ENCODE measurements around the gene EDARADD. TPM values are rescaled to one million over a fixed set of nuclear protein-coding genes. Genes with fewer than 3 reads are reported as not detected.

EDARADD gene
- total RNA-seq, 1 donor from 2014 or later = 2.2 TPM

DNA sequence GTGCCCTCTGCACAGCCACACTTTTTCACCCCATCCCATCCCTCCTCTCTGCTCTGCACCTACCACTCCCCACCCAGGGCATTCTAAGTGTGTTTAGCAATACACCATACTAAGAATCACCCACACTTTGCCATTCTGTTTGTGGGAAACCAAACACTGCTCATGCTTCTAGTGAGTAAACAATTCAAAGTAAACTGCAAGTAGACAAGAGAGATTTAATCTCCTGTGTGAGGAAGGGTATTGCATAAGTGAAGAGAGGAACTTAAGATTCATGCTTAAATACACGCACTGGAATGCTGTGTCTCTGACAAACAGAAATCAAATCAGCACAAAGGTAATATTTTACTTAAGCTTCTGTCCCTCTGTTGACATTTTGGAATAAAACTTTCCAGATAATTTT is 4.8 kb upstream of the EDARADD start:
- no peak for DNase-seq (ENCODE audit: low spot score)
- intact Hi-C loops (cut with DNase I) = no loop called here

DNA sequence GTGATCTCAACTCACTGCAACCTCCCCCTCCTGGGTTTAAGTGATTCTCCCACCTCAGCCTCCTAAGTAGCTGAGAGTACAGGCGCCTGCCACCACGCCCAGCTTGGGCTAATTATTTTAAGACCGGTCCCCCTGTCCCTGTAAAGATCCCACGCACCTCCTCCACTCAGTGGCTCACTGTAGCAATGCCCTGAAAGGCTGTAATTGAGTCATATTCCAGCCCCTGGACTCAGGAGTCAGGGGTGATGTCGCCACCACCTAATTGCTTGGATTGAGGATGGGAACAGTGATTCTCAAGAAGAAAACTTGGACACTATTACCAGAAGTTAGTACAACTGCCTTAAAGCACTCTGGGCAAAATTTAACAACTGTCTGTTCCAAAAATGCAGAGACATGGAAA is 3.1 kb upstream of the EDARADD start:
- DNase-seq (ENCODE audit: low spot score) (no peak), ATAC-seq (no peak)
- intact Hi-C loops (cut with DNase I) = no loop called here

More for the DNA sequence above, 4.8 kb upstream of the EDARADD start:
- no peak for ATAC-seq

DNA sequence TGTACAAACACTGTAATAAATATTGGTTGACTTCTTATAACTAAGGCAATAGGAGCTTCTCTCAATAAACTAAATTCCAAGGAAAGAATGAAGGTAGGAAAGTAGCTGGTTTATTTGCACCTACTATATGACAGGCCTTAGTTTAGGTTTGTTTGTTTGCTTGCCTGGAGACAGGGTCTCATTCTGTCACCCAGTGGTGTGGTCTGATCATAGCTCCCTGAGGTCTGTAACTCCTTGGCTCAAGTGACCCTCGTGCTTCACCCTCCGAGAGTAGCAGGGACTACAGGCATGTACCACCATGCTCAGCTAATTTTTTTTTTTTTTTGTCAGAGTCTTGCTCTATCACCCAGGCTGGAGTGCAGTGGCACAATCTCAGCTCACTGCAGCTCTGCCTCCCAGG is 1.9 kb upstream of the EDARADD start:
- intact Hi-C loops (cut with DNase I) = no loop called here
- DNase-seq (ENCODE audit: low spot score) = no peak
- ATAC-seq = no peak

DNA sequence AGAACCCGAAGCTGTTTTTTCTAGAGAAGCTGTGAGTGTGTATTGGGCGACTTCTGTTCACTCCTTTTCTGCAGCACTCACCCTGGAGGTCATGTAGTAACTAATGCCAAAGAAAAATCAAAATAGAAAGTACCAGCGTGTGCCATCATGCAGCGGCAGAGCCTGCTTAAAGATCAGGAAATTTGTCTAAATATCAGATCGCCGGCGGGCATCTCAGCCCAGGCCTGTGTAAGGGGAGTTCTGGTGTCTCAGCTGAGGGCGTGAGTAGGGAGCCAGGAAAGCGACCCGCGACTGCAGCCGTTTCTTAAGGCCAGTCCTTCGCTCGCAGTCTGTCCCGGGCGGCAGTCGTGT is 768 bp downstream of the EDARADD start:
- ATAC-seq = no peak
- intact Hi-C loops (cut with DNase I) = no loop called here
- DNase-seq (ENCODE audit: low spot score) = no peak

DNA sequence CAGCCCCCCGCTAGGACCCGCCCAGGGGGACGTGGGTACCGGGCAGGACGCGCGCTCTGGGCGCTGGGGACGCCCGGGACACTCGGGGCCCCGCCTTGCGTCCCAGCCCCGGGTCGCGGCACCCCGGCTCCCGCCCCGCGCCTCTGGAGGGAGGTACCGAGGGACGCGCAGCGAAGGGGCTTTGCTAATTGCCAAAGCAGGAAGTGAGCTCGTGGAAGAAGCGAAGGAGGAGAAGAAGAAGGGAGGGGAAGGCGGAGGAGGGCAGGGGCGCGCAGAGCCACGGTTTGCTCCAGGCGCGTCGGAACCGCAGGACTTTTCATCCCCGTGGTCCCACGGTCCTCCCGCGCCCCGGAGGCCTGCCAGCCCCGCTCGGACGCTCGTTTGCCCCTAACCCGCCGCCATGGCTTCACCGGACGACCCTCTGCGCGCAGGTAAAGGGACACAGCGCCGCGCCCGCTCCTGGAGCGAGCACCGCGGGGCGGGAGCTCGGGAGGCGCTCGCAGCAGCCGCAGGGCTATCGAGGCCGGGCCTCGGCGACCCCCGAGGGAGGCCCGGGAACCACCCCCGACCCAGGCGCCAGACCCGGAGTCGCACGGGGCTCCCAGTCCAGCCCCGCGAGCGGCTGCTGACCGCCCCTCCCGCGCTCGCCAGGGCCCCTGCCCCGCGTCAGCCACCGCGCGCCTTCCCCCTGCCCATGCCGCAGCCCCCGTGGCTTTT is 1.3 kb downstream of the EDARADD start:
- DNase-seq (ENCODE audit: low spot score) (no peak), ATAC-seq (peak; percentile 28)

DNA sequence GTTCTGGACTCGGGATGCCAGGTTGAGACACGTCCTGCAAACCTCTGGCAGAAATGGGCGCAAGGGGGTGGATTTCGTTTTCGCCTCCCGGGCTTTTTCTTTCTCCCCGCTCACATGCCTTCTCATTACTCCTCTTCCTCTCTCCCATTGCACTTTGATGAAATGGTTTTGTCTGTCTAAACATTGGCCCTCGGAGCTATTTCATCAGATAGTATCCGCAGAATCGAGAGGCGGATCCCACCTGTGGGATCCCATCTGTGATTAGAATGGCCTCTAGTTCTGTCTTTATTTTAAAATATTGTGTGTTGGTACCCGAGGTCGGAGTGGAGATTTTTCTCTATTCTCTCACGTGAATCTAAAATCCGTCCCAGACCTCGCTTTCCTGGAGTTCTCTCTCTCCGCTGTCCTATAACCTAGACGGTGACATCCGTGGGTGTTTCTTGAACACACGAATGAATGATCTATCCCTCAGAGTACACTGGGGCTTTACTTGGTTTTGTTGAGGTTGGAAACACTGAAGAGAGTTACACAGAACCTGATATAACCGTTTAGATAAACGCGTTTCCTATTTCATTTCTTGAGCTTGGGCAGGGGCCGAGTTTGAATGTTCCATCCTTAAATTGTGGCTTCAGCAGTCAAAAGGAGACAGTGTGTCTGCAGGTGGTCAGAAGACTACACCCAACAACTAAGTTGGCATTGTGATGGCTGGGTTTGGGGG is 2.0 kb downstream of the EDARADD start:
- intact Hi-C loops (cut with DNase I) = no loop called here
- DNase-seq (ENCODE audit: low spot score) = no peak
- no peak for ATAC-seq

More for the DNA sequence above, 1.3 kb downstream of the EDARADD start:
- intact Hi-C loops (cut with DNase I) = no loop called here

DNA sequence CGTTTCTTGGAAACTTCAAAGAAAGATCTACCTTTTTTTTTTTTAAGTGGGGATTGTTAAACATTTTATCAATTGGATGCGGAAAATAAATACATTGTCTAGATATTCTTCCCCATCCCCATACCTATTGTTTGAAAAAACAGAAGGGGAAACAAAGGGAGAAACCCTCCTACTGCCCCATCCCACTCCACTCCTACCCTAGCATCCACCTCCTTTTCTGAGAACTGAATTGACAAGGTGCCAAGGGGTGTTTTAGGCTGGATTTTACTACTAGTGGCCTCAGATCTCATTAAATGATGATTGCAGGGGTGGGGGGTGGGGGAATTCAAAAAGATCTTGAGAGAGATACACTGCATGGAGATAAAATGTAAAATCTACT is 2.6 kb downstream of the EDARADD start:
- intact Hi-C loops (cut with DNase I) = no loop called here

DNA sequence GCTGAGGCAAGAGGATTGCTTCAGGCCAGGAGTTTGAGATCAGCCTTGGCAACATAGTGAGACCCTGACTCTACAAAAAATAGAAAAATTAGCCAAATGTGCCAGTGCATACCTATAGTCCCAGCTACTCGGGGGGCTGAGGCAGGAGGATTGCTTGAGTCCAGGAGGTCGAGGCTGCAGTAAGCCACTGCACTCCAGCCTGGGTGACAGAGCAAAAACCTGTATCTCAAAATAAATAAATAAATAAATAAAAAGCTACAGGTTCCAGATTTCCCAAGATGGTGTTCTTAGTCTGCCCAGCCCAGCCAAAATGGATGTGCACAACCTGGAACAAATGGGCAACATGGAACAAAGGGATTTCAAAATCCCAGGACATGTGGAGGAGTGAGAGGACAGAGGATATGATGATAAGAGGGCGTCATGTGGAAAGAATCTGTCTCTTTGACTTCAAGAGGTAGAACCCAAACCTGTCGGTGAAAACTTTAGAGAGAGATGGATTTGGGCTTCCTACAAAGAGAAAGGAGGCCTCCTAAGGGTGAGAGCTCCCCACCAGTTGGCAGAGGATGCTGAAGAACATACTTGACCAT is 3.2 kb downstream of the EDARADD start:
- ATAC-seq = no peak
- no peak for DNase-seq (ENCODE audit: low spot score)
- intact Hi-C loops (cut with DNase I) = no loop called here

More for the DNA sequence above, 2.6 kb downstream of the EDARADD start:
- ATAC-seq = no peak
- no peak for DNase-seq (ENCODE audit: low spot score)

DNA sequence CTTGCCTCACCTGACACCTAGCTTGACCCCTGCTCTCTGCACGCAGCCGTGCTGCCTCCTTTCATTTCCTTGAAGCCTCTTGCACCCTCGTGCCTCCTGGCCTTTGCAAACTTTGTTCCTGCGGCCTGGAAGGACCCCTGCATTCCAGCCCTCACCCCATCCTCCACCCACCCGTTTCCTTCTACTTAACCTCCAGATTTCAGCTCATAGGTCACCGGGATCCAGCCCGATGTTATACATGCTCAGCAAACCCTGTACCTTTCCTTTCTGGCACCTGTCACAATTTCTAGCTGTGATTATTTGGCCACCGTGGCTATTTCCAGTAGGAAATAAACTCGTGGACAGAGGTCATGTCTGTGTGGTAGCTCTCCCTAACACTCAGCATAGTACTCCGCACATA is 4.5 kb downstream of the EDARADD start:
- intact Hi-C loops (cut with DNase I) = no loop called here
- ATAC-seq = no peak
- DNase-seq (ENCODE audit: low spot score) = no peak

DNA sequence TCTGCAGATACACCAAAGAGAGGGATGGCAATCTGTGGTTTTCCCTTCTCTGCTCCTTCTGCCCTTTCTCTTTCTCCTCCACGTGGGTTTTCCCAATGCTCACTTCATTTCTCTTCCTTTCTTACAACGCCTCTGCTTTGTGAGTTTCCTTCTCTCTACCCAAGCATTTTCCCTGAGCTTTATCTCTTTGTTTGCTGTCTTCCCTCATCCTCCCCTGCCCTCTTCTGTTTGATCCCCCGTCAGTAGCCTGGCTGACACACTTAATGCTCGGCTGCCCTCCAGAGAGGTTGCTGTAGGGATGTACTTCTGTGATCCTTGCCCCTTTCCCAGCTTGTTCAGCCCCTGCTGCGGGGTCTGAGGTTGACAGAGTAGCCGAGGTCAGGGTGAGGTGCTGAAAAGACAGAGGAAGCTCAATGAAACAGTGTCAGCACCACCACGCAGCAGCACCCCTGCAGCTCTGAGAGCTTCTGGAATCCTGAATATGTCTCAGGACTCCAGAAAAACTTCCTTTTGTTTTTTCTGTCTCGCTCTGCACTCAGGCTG is 6.0 kb downstream of the EDARADD start:
- ATAC-seq = no peak
- intact Hi-C loops (cut with DNase I) = no loop called here

DNA sequence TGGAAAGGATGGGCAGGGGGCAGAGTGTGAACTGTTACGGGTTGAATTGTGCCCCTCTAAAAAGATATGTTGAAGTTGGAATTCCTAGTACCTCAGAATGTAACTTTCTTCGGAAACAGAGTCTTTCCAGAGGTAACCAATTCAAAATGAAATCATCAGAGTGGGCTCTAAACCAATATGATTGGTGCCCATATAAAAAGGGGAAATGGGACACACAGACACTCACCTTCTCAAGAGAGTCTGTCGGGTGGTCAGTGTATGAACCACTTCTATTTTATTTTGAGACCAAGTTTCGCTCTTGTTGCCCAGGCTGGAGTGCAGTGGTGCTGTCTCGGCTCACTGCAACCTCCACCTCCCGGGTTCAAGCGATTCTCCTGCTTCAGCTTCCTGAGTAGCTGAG is 7.6 kb downstream of the EDARADD start:
- intact Hi-C loops (cut with DNase I) = no loop called here
- DNase-seq (ENCODE audit: low spot score) = no peak
- ATAC-seq = no peak

More for the DNA sequence above, 6.0 kb downstream of the EDARADD start:
- DNase-seq (ENCODE audit: low spot score) = no peak

DNA sequence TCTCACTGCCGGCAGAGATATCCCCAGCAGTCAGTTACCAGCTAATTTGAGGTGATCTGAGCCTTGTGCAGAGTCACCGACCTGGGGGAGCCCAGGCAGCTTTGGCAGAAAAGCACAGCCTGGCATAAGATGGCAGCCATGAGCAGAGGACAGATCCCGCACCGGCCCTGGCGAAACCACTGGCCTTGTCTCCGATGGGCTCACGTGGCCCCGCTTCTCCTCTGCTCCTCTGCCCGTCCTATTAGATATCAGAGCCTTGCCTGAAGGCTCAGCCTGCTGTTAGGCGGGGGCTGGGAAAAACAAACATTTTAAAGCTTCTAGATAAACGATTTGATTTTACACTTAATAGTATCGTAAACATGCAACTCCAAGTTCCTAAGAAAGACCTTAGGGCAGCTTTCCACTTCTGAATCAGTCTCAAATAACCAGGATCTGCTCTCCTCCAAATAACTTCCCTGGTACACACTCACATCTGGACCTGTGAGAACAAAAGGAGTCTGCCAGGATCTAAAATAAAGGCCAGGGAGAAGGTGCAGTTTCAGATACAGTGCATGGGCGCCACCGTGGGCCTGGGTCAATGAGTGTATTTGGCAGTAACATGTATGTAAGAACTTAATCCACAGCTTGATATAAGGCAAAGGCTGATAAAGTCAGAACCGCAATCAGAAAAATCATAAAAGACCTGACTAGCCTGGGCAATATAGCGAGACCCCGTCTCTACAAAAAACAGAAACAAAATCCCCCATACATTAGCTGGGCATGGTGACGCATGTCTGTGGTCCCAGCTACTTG is 10.0 kb downstream of the EDARADD start:
- intact Hi-C loops (cut with DNase I) = no loop called here
- ATAC-seq (no peak), DNase-seq (ENCODE audit: low spot score) (no peak)

DNA sequence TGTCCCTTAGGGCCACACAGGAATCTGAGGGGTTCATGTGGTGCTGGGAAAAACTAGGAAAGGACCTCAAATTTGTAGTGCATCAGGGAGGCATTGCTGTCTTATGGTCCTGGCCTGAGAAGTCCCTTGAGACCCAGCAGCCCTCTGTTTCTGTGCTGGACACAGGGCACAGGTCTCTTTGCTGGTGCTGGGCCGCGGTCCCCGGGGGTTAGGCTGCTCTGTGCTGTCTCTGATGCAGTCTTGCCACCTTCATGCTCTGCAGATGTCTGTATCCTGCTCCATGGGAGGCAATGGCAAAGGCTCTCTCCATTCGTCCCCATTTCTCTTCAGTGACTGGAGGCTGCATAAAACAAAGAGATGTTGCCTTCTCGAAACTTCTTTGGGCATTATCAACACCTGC is 13.0 kb downstream of the EDARADD start:
- intact Hi-C loops (cut with DNase I) = no loop called here
- ATAC-seq (no peak), DNase-seq (ENCODE audit: low spot score) (no peak)

DNA sequence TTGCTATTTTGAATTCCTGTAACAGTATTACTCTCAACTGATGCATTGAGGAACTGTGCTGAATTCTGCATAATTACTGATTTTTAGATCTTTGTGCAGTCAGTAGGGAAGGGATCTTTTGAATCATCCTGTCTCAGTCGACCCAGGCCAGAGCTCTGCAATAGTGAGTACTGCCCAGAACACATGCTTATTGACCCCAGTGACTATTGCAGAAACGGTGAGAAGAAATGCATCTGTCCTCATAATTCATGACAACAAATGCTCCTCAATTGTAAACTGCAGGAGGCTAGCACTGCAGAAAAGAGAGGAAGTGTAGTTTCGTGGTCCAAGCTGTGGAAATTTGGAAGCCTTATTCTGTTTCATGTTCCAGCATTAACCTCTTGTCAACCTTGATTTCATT is 19.6 kb downstream of the EDARADD start:
- no peak for DNase-seq (ENCODE audit: low spot score)
- no peak for ATAC-seq
- intact Hi-C loops (cut with DNase I) = no loop called here

DNA sequence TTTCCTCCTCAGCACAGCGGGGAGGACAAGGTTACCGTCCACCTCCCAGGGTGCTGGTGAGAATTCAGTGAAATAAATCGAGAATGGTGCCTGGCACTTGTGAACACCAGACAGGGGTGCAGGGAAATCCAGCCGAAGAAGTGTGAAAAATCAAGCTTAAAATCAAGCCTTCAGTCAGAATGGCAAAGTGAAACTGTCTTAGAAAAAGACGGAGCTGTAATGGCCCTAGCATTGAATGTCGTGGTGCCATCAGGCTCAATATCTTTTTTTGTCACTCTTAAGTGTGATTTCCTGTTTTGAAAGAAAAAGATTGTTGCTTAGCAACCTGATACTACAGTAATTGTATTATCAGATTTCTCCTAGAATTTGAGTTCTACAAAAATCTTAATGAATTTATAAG is 22.1 kb downstream of the EDARADD start:
- DNase-seq (ENCODE audit: low spot score) (no peak), ATAC-seq (no peak)
- intact Hi-C loops (cut with DNase I) = no loop called here

DNA sequence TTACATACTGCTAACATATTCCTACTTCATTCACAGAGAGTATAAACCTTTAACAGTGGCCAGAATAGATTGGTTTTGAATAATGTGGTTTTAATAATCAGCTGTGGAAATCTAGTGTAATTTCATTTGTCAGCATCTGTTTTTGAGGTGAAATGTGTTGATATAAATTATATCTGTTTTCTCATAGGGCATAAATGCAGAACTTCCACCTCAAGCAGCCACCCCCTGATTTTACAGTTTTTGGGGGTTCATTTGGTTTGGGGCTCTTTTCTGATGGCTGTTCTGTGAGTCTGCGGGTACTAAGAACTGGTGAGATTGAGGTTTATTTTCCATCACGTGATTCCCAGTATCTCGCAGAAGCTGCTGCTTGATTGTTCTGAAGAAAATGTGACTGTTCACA is 23.2 kb downstream of the EDARADD start:
- intact Hi-C loops (cut with DNase I) = no loop called here
- DNase-seq (ENCODE audit: low spot score) = no peak

DNA sequence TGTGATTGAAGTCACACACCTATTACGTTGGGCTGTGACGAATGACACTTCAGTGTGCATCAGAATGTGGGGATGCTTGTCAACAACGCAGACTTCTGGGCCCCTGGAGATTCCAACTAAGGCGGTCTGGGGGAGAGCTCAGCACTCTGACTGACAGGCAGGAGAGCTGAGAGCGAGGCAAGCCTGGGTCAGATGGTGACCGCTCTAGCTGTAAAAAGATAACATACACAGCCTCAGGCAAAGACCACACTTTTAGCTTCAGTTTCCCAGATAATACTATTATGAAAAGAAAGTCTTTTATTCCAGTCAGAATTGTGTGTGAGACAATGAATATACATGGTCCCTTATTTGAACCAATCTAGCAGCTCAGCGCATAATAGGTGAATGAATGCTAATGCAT is 25.4 kb downstream of the EDARADD start:
- intact Hi-C loops (cut with DNase I) = no loop called here
- no peak for ATAC-seq
- DNase-seq (ENCODE audit: low spot score) = no peak

More for the DNA sequence above, 23.2 kb downstream of the EDARADD start:
- no peak for ATAC-seq

DNA sequence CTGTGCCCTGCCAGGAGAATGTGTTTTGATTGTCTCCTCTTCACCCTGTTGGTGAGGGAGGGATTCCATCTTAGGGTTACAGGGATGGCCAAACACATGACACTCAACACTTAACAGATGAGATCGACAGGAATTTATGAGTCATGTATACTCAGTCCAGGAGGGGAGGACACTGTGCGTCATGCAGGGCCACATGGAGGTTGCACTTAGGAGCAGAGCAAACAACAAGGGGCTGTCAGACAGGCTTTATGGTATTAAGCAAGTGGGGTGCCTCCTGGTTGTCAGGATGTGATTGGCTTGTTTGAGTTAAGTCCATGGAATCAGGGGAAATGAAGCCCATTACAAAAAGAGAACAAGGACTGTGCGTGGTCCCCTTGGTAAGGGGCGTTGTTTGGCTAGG is 26.9 kb downstream of the EDARADD start:
- intact Hi-C loops (cut with DNase I) = no loop called here
- ATAC-seq = no peak
- no peak for DNase-seq (ENCODE audit: low spot score)

DNA sequence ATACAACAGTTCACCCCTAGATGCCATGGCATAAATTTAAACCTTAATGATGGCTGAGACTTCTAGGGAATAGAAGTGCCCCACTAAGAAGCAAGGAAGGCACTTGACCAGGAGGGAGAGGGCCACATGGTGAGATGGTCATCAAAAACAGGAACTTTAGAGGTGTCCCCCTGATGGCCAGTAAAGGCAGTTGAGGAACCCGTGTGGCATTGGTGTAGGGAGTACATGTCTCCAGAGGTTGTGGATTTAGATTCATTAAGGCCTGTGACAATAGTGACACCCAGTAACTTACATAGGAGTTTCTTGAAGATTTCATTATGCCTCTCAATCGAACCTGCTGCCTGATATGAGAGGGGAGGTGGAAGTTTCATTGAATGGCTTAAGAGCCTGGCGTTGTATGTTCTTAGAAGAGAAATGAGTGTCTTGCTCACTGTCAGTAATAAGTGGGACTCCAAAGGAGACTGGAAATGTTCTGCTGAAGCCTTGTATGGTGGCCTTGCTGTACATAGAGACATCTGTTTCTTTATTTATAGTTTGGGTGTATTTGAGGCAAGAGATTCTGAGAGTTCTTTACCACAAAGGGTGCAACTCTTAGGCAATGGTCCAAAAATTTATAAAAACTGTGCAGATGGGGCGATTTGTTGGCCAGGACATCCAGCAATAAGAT is 27.9 kb downstream of the EDARADD start:
- intact Hi-C loops (cut with DNase I) = no loop called here
- DNase-seq (ENCODE audit: low spot score) (no peak), ATAC-seq (no peak)
